Erythroblast (primary cell): ENCODE results near the gene CACTIN.

Experiments used
- GATA1 ChIP-seq: IDR thresholded peaks from 2 replicates; pipeline ENCODE4 v1.6.1; 2011; ENCODE audit warnings: low read depth, mild to moderate bottlenecking, control low read depth, low read length, moderate library complexity
- POLR2A ChIP-seq: IDR thresholded peaks from 2 replicates; pipeline ENCODE4 v1.6.1; 2011; ENCODE audit warnings: mild to moderate bottlenecking, low read length

- no peak for TF ChIP-seq POLR2A
- no peak for TF ChIP-seq GATA1
These were observed 45.3 kb upstream of the CACTIN start for GRCh38 chr19:3671680-3672574.
